Adipocyte (in vitro differentiated cells): ENCODE data around the gene PPM1N.

Source experiments
- DNase-seq: peaks from one replicate; pipeline ENCODE4 v3.0.0-alpha.2; 2015; ENCODE audit warnings: low read depth
- H3K27me3 ChIP-seq: replicated peaks from 2 replicates; pipeline ENCODE4 v1.7.0; 2013; ENCODE audit warnings: mild to moderate bottlenecking, low read length, moderate library complexity; ENCODE audit not compliant: control insufficient read depth, insufficient read depth
- H3K36me3 ChIP-seq: 2 replicates; pipeline ENCODE4 v1.7.0; 2013; ENCODE audit warnings: low read length, mild to moderate bottlenecking, moderate library complexity; ENCODE audit not compliant: control insufficient read depth, insufficient read depth, severe bottlenecking
- H3K4me1 ChIP-seq: 2 replicates; pipeline ENCODE4 v1.7.0; 2013; ENCODE audit warnings: mild to moderate bottlenecking, low read length, moderate library complexity; ENCODE audit not compliant: control insufficient read depth, insufficient read depth
- H3K4me3 ChIP-seq: 2 replicates; pipeline ENCODE4 v1.7.0; 2013; ENCODE audit warnings: mild to moderate bottlenecking, low read length, moderate library complexity
- H3K9ac ChIP-seq: 2 replicates; pipeline ENCODE4 v1.7.0; 2013; ENCODE audit warnings: mild to moderate bottlenecking, low read length, moderate library complexity
- H3K9me3 ChIP-seq: 2 replicates; pipeline ENCODE4 v1.7.0; 2013; ENCODE audit warnings: mild to moderate bottlenecking, low read length, moderate library complexity; ENCODE audit not compliant: control insufficient read depth

The PPM1N gene

DNA sequence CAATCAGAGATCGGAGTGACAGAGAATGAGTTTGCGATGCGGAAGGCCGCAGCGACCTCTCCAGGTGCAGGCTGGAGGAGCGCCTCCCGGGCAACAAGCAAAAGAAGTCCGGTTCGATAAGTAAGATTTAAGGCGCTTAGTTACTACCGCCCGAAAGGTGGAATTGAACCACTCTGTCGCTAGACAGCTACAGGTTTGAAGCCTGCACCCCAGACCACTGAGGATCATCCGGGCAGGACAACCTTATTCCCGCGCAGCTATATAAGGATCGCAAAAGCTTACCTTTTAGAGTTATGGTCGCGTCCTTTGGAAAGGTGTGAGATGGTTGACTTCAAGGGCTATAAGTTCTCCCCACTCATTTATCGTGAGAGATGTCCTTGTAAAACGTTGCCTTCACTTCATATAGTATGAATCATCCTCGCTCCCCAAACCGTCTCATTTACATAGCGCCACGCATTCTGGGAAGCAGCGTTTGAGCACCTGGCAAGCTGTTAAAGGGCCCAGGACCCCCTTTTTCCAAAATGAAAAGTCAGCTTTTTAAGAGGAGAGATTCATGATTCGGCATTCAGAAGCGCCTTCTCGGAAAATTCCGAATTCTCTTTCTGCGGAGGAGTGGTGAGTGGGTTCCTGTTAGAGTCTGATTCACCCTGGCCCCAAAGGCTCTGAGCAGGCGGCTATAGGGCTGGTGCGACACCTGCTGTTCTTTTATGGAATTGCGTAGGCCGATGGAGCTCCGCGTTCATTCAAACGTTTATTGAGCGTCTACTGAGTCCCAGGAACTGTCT is 19.6 kb upstream of the PPM1N start:
- H3K4me1 ChIP-seq: peaks cover 14% of the 10 kb centered on the region
- peak overlapping the region; percentile 87 for H3K9ac ChIP-seq
- peak; percentile 97 for DNase-seq
- H3K27me3 ChIP-seq: no peaks in the 10 kb centered on the region
- no peaks in the 10 kb centered on the region for H3K36me3 ChIP-seq
- no peaks in the 10 kb centered on the region for H3K9me3 ChIP-seq
- peak overlapping the region; percentile 78 for H3K4me3 ChIP-seq

- no peaks in the 10 kb centered on the region for H3K36me3 ChIP-seq
- H3K27me3 ChIP-seq: no peaks in the 10 kb centered on the region
- DNase-seq: no peak
- H3K4me3 ChIP-seq: no peak overlapping the region
- H3K4me1 ChIP-seq: peaks cover 6% of the 10 kb centered on the region
- H3K9ac ChIP-seq: no peak overlapping the region
- no peaks in the 10 kb centered on the region for H3K9me3 ChIP-seq
Observed at GRCh38 chr19:45483033-45483432, 15.2 kb upstream of the PPM1N start.

GRCh38 chr19:45484273-45484945 is 13.8 kb upstream of the PPM1N start:
- no peak for DNase-seq
- Histone ChIP-seq H3K36me3 (no peaks in the 10 kb centered on the region), H3K9ac (no peak overlapping the region), H3K9me3 (no peaks in the 10 kb centered on the region), H3K4me3 (no peak overlapping the region), H3K4me1 (peaks cover 4% of the 10 kb centered on the region), H3K27me3 (no peaks in the 10 kb centered on the region)

DNA sequence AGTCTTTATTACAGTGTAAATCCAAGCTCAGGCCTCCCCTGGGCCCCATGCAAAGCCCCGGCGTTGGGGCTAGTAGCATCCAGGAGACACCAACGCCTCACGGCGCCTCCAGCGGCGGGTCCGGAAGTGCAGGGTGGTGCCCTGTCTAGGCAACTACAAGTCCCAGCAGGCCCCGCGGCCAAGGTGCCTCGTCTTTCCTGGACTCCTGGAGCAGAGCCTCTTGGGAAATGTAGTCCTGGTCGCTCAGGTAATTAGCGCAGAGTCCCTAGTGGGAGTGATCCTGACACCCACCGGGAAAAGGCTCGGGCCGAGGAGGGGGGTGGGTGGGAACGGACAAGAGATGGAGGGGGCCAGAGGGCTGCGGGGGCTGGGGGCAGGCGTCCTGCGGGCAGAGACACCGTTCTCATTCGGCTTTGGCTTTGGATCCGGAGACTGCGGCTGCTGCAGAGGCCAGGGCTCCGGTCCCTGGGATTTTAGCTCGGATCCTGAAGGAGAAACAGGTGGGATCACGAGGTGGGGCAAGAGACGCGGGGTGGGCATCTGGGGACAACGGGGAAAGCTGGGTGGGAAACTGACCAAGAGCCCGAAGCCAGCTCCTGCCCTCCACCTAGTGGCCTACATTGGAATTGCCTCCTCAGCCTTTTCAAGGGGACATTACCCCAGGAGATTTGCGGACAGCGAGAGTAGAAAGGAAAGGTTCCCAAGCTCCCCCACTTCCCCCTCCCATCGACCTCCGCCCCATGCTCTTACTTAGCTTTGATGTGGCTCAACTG is 12.8 kb upstream of the PPM1N start:
- Histone ChIP-seq H3K36me3 (no peaks in the 10 kb centered on the region), H3K27me3 (no peaks in the 10 kb centered on the region), H3K9ac (peak overlapping the region; percentile 68), H3K9me3 (no peaks in the 10 kb centered on the region), H3K4me3 (peak overlapping the region; percentile 81), H3K4me1 (peaks cover 4% of the 10 kb centered on the region)
- DNase-seq: peak; percentile 99

DNA sequence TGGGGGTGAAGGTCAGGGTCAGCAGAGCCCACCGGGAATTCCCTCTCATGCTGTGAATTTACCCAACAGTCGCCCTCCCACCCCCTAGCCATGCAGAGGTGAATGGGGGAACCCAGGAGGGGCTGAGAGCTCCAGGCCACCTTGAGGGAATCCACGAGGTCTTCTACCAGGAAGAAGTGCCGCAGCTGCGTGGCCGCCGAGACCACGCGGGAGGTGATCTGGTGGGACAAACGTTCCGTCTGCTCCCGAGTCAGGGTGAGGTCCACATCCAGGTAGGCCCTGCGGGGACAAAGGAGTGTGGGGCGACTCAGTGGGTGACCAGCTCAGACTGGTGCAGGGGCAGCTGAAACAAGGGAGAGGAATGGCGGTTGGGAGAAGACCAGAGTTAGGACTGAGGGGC is 9.5 kb upstream of the PPM1N start:
- Histone ChIP-seq H3K27me3 (no peaks in the 10 kb centered on the region), H3K4me1 (peaks cover 4% of the 10 kb centered on the region), H3K9ac (no peak overlapping the region), H3K36me3 (no peaks in the 10 kb centered on the region), H3K9me3 (no peaks in the 10 kb centered on the region), H3K4me3 (no peak overlapping the region)
- no peak for DNase-seq

- H3K27me3 ChIP-seq: no peaks in the 10 kb centered on the region
- no peak overlapping the region for H3K9ac ChIP-seq
- H3K36me3 ChIP-seq: no peaks in the 10 kb centered on the region
- H3K9me3 ChIP-seq: no peaks in the 10 kb centered on the region
- no peak overlapping the region for H3K4me3 ChIP-seq
- peaks cover 2% of the 10 kb centered on the region for H3K4me1 ChIP-seq
- no peak for DNase-seq
Observed at GRCh38 chr19:45489216-45489855, 8.9 kb upstream of the PPM1N start.

GRCh38 chr19:45492137-45492626 is 6.1 kb upstream of the PPM1N start:
- Histone ChIP-seq H3K9ac (peak overlapping the region; percentile 89), H3K36me3 (no peaks in the 10 kb centered on the region), H3K9me3 (no peaks in the 10 kb centered on the region), H3K27me3 (no peaks in the 10 kb centered on the region), H3K4me3 (peak overlapping the region; percentile 94), H3K4me1 (peaks cover 2% of the 10 kb centered on the region)
- DNase-seq: no peak

DNA sequence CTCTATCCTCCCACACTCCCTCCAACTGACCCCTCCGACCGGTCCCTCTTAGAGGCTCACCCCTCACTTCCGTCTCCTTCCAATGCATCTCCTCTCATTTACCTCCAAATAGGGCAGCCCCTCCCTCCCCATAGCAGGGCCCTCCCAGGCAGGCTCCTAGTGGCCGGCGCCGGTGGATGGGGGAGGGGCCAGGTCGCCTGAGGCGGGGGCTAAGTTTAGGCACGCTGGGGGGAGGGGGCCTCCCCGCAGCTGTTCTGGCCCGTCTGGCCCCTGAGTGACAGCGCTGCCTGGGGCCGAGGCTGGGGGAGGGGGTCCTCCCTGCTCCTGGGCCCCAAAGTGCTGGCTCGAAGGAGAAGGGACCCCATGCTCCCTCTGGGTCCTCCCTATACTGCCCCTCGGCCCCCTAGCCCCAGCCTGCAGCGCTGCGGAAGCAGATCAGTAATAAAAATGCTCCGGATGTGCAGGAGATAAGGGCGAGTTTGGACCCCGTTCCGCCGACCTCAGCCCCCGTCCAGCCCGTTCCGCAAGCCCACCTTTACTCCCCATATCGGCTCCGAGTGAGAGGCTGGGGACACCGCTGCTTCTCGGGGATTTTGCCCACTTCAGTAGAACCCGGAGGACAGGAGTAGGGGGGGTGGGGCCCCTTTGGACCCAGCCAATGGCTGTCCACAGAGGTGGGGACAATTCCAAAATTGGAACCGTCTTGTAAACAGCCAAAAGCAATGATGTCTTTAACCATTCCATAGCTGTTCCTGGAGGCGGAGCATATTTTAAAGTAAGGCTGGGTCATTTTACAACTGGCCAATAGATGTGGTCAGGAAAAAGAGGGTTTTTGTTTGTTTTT is 5.4 kb upstream of the PPM1N start:
- DNase-seq: peak; percentile 82
- H3K4me1 ChIP-seq: peaks cover 3% of the 10 kb centered on the region

GRCh38 chr19:45494261-45494916 is 3.9 kb upstream of the PPM1N start:
- H3K36me3 ChIP-seq: no peaks in the 10 kb centered on the region
- H3K9me3 ChIP-seq: no peaks in the 10 kb centered on the region
- no peak for DNase-seq
- no peaks in the 10 kb centered on the region for H3K27me3 ChIP-seq
- H3K9ac ChIP-seq: no peak overlapping the region
- peaks cover 8% of the 10 kb centered on the region for H3K4me1 ChIP-seq
- H3K4me3 ChIP-seq: no peak overlapping the region

More for the DNA sequence above, 5.4 kb upstream of the PPM1N start:
- Histone ChIP-seq H3K27me3 (no peaks in the 10 kb centered on the region), H3K4me3 (peak overlapping the region; percentile 94), H3K36me3 (no peaks in the 10 kb centered on the region), H3K9me3 (no peaks in the 10 kb centered on the region), H3K9ac (peak overlapping the region; percentile 89)

- Histone ChIP-seq H3K9ac (no peak overlapping the region), H3K27me3 (no peaks in the 10 kb centered on the region), H3K4me1 (peaks cover 8% of the 10 kb centered on the region), H3K9me3 (no peaks in the 10 kb centered on the region), H3K36me3 (no peaks in the 10 kb centered on the region), H3K4me3 (no peak overlapping the region)
- DNase-seq: no peak
Observed at GRCh38 chr19:45495178-45495577, 3.1 kb upstream of the PPM1N start.
